Prostate gland (tissue), 2 donors: ENCODE results near the gene MAP7D1. TPM values are rescaled to one million over a fixed set of nuclear protein-coding genes. Genes with fewer than 3 reads are reported as not detected.
"Not testable (repeated sequence)": the region's sequence is repeated elsewhere in the genome, so short reads cannot be mapped to it uniquely, and the experiment has no call there.

Experiments used
- DNase-seq: peaks from one replicate; pipeline ENCODE4 v3.0.0-alpha.2; 2019; ENCODE audit warnings: low spot score
- H3K27ac ChIP-seq, 2 donors: fragments of 200-600 bp; sonication (generic); 2 replicates each; pipeline ENCODE4 v1.5.1; 2017 to 2019
- H3K27me3 ChIP-seq: fragments of 200-600 bp; sonication (generic); replicated peaks from 2 replicates; pipeline ENCODE4 v1.5.1; 2019; ENCODE audit not compliant: insufficient read depth
- H3K36me3 ChIP-seq, 2 donors: fragments of 200-600 bp; sonication (generic); 1 replicate in 1 of 2; 2 replicates in 1 of 2; pipeline versions ENCODE4 v1.5.1 to v1.8.1; 2017 to 2019
- H3K4me1 ChIP-seq: fragments of 200-600 bp; sonication (generic); replicated peaks from 2 replicates; pipeline ENCODE4 v1.5.1; 2019
- H3K4me3 ChIP-seq, 2 donors: fragments of 200-600 bp; sonication (generic); 2 replicates each; pipeline ENCODE4 v1.5.1; 2017 to 2019
- H3K9me3 ChIP-seq: fragments of 200-600 bp; sonication (generic); 2 replicates; pipeline ENCODE4 v1.5.1; 2017
- CTCF ChIP-seq, 4 experiments: fragments of 200-600 bp in 2 of 4; fragments of 450-650 bp in 2 of 4; sonication (generic) in 2 of 4; IDR thresholded peaks; 1 replicate in 3 of 4; 2 replicates in 1 of 4; pipeline ENCODE4 v1.5.1; 2016 to 2019; ENCODE audit warnings: antibody characterized with exemption in 4 of 4, mild to moderate bottlenecking in 2 of 4, moderate library complexity in 2 of 4
- POLR2A ChIP-seq: fragments of 450-650 bp; IDR thresholded peaks from one replicate; pipeline ENCODE4 v1.6.1; 2016; ENCODE audit warnings: antibody characterized with exemption, mild to moderate bottlenecking
- POLR2AphosphoS5 ChIP-seq: sonication (generic); formaldehyde crosslinking; IDR thresholded peaks from one replicate; pipeline ENCODE4 v1.6.1; 2017; ENCODE audit warnings: antibody characterized with exemption
- WGBS: methylation state at CpG from one replicate; pipeline ENCODE4 v1.1.5; 2018; 5-methylcytosine and 5-hydroxymethylcytosine counted together
- intact Hi-C: fragments of 100-400 bp; cut with DNase I; formaldehyde crosslinking; loops from one replicate; pipeline ENCODE4 v1.14.2; 2022
- total RNA-seq, 2 donors: library from RNA; depleted of rRNA; stranded (reverse); fragments of >200 nt; gene quantifications; one replicate each; pipeline ENCODE4 v1.1.0, GENCODE V29; 2016

Gene MAP7D1
- total RNA-seq, 2 donors from 2014 or later = 97.3 to 132 TPM

DNA sequence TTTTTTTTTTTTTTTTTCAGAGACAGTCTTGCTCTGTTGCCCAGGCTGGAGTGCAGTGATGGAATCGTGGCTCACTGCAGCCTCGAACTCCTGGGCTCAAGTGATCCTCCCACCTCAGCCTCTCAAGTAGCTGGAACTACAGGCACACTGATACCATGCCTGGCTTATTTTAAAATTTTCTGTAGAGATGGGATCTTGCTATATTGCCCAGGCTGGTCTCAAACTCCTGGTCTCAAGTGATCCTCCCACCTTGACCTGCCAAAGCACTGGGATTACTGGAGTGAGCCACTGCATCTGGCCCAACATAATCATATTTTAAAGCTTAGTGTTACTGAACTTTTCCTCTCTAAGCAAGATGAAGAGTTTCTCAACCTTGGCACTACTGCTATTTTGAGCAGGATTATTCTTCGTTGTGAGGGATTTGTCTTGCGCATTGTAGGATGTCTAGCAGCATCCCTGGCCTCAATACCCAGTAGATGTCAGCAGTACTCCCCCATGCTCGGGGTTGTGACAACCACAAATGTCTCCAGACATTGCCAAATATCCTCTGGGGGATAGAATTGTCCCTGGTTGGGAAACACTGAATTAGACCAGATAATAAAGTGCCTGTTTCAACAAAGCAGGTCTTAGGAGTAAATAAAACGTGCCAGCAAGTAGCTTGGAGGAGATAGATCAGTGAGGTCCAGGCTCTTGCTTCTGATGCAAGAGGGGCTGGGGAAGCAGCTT, 53.2 kb downstream of the MAP7D1 start:
- H3K27me3 ChIP-seq = no peaks in the 10 kb centered on the region
- peak overlapping the region; percentile 3 to 82 for H3K27ac ChIP-seq
- TF ChIP-seq POLR2AphosphoS5 = peak; percentile 50
- no peak for TF ChIP-seq CTCF (IDR thresholded peaks at IDR 0.05)
- intact Hi-C loops = no loop called here
- H3K4me3 ChIP-seq = no peak overlapping the region
- WGBS = 64% methylated on average over 6 of the region's 6 CpGs
- H3K36me3 ChIP-seq = no peaks in the 10 kb centered on the region
- no peaks in the 10 kb centered on the region for H3K9me3 ChIP-seq
- no peak for DNase-seq
- peaks cover 7% of the 10 kb centered on the region for H3K4me1 ChIP-seq

DNA sequence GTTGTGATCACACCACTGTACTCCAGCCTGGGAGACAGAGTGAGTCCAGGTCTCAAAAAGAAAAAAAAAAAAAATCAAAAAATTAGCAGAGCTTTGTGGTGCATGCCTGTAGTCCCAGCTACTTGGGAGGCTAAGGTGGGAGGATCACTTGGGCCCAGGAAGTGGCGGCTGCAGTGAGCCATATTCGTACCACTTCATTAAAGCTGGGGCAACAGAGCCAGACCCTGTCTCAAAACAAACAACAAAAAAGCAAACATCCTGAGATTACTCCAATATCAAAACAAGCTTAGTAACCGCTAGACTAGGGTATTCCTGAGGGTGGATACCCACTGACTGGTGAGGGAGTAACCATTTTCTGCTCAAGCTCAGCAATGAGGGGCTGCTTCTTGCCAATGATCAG, 55.3 kb downstream of the MAP7D1 start:
- WGBS = 91% methylated on average over 3 of the region's 3 CpGs
- no peak for TF ChIP-seq POLR2A
- TF ChIP-seq POLR2AphosphoS5 = no peak
- no peak for TF ChIP-seq CTCF (IDR thresholded peaks at IDR 0.05)

DNA sequence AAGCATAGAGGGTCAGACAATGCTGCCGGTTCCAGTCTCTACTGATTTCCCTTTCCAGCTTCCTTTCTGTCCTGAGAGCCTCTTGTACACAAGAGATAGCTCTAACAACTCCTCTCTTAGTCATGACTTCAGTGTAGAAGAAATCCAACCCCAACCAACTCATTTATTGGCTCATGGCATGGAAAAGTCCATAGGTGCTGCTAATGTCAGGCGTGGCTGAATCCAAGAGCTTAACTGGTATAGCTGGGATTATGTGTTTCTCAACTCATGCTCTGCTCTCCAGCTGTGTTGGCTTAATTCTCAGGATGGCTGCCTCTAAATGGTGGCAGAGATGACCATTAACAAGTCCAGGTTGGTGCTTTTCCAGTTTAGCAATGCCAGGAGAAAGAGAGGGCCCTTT, 55.9 kb downstream of the MAP7D1 start:
- H3K36me3 ChIP-seq = no peaks in the 10 kb centered on the region
- no peak overlapping the region for H3K27ac ChIP-seq
- no peaks in the 10 kb centered on the region for H3K4me1 ChIP-seq
- WGBS = 77% methylated on average over 2 of the region's 2 CpGs
- intact Hi-C loops = no loop called here
- no peak overlapping the region for H3K4me3 ChIP-seq
- DNase-seq = no peak
- H3K27me3 ChIP-seq = no peaks in the 10 kb centered on the region
- TF ChIP-seq POLR2A (no peak), POLR2AphosphoS5 (no peak), CTCF (IDR thresholded peaks at IDR 0.05) (no peak)
- no peaks in the 10 kb centered on the region for H3K9me3 ChIP-seq

More for the DNA sequence above, 55.3 kb downstream of the MAP7D1 start:
- DNase-seq = no peak
- Histone ChIP-seq H3K27ac (no peak overlapping the region), H3K27me3 (no peaks in the 10 kb centered on the region), H3K4me3 (no peak overlapping the region), H3K4me1 (no peaks in the 10 kb centered on the region), H3K9me3 (no peaks in the 10 kb centered on the region), H3K36me3 (no peaks in the 10 kb centered on the region)
- intact Hi-C loops = no loop called here

DNA sequence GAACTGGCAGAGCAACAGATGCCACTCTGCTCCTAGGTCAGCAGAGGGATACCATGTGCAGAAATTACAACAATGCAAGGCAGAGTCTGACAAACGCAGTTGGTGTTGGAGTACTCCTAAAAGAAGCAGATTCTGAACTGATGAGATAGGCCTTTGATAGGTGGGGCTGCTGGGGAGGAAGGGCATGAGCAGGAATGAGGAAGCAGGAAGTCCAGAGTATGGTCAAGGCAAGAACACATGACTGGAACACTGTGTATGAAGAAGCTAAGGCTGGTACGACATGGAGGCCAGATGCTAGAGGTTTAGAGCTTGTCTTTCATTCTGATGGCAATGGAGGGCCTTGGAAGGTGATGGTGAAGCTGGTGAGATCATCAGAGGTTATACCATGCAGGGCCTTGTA, 56.8 kb downstream of the MAP7D1 start:
- Histone ChIP-seq H3K27ac (no peak overlapping the region), H3K27me3 (no peaks in the 10 kb centered on the region), H3K4me3 (no peak overlapping the region), H3K9me3 (no peaks in the 10 kb centered on the region), H3K36me3 (no peaks in the 10 kb centered on the region), H3K4me1 (no peaks in the 10 kb centered on the region)
- 84% methylated on average over 2 of the region's 2 CpGs for WGBS
- intact Hi-C loops = no loop called here
- TF ChIP-seq POLR2AphosphoS5 (no peak), CTCF (IDR thresholded peaks at IDR 0.05) (no peak), POLR2A (no peak)
- no peak for DNase-seq

DNA sequence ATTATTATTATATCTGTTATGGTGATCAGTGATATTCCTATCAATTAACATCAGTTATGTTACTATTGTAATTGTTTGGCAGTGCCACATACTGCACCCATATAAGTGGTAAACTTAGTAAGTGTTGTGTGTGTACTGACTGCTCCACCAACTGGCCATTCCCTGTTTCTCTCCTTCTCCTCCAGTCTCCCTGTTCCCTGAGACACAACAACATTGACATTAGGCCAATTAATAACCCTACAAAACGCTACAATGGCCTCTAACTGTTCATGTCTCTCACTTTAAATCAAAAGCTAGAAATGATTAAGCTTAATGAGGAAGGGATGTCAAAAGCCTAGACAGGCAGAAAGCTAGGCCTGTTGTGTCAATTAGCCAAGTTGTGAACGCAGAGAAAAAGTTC, 61.7 kb downstream of the MAP7D1 start:
- no peak overlapping the region for H3K4me3 ChIP-seq
- no peaks in the 10 kb centered on the region for H3K36me3 ChIP-seq
- H3K27me3 ChIP-seq = no peaks in the 10 kb centered on the region
- H3K4me1 ChIP-seq = no peaks in the 10 kb centered on the region
- TF ChIP-seq CTCF (IDR thresholded peaks at IDR 0.05) (peak in 2 of 4 experiments; percentile 37 to 54), POLR2AphosphoS5 (peak; percentile 44), POLR2A (no peak)
- 50% methylated on average over 2 of the region's 2 CpGs for WGBS
- DNase-seq = no peak
- intact Hi-C loops = no loop called here
- no peaks in the 10 kb centered on the region for H3K9me3 ChIP-seq
- peak overlapping the region; percentile 12 to 33 for H3K27ac ChIP-seq

GRCh38 chr1:36221901-36222300, 65.9 kb downstream of the MAP7D1 start:
- peak overlapping the region in 1 of 2 donors; percentile 98 for H3K27ac ChIP-seq
- H3K4me3 ChIP-seq, H3K4me1 ChIP-seq, H3K27me3 ChIP-seq, H3K36me3 ChIP-seq, H3K9me3 ChIP-seq, DNase-seq: not testable (repeated sequence)
- intact Hi-C loops = loop anchor here (5.0 kb wide), 1 partner anchor 60 kb away; no protein-coding TSS in a partner anchor
- WGBS = 95% methylated on average over 7 of the region's 7 CpGs
